ENCODE measurements around the gene OR8D2. TPM values are rescaled to one million over a fixed set of nuclear protein-coding genes. Genes with fewer than 3 reads are reported as not detected.
"Not testable (repeated sequence)": the region's sequence is repeated elsewhere in the genome, so short reads cannot be mapped to it uniquely, and the experiment has no call there.

The OR8D2 gene
- total and polyA plus RNA-seq, 4 donors = not detected

GRCh38 chr11:124297921-124298320 is 22.1 kb downstream of the OR8D2 start:
- no peak for DNase-seq (ENCODE audit: low read depth in 4 of 6, low spot score in 6 of 6)
- WGBS (ENCODE audit: insufficient coverage) = 83% methylated on average over 1 of the region's 4 CpGs
- H3K27ac ChIP-seq (ENCODE audit: low read depth, low read length) = no peak overlapping the region
- H3K36me3 ChIP-seq (ENCODE audit: control insufficient read depth, insufficient read depth, low read length) = no peaks in the 10 kb centered on the region
- no peaks in the 10 kb centered on the region for H3K9me3 ChIP-seq (ENCODE audit: control insufficient read depth, insufficient read depth, low read length)
- H3K4me1 ChIP-seq (ENCODE audit: control insufficient read depth, insufficient read depth, low read length) = no peaks in the 10 kb centered on the region
- H3K4me3 ChIP-seq (ENCODE audit: low read depth, low read length) = no peak overlapping the region
- H3K27me3 ChIP-seq (ENCODE audit: control insufficient read depth, insufficient read depth, low read length) = no peaks in the 10 kb centered on the region

- no peak for DNase-seq (ENCODE audit: low read depth in 4 of 6, low spot score in 6 of 6)
- Histone ChIP-seq H3K27me3 (ENCODE audit: control insufficient read depth, insufficient read depth, low read length) (no peaks in the 10 kb centered on the region), H3K4me1 (ENCODE audit: control insufficient read depth, insufficient read depth, low read length) (no peaks in the 10 kb centered on the region), H3K27ac (ENCODE audit: low read depth, low read length) (no peak overlapping the region), H3K4me3 (ENCODE audit: low read depth, low read length) (no peak overlapping the region), H3K36me3 (ENCODE audit: control insufficient read depth, insufficient read depth, low read length) (no peaks in the 10 kb centered on the region), H3K9me3 (ENCODE audit: control insufficient read depth, insufficient read depth, low read length) (no peaks in the 10 kb centered on the region)
Measured at GRCh38 chr11:124296016-124296415, 24.0 kb downstream of the OR8D2 start.

GRCh38 chr11:124294687-124295086 is 25.3 kb downstream of the OR8D2 start:
- Histone ChIP-seq H3K4me1 (ENCODE audit: control insufficient read depth, insufficient read depth, low read length) (no peaks in the 10 kb centered on the region), H3K27me3 (ENCODE audit: control insufficient read depth, insufficient read depth, low read length) (no peaks in the 10 kb centered on the region), H3K36me3 (ENCODE audit: control insufficient read depth, insufficient read depth, low read length) (no peaks in the 10 kb centered on the region), H3K9me3 (ENCODE audit: control insufficient read depth, insufficient read depth, low read length) (peaks cover 2% of the 10 kb centered on the region), H3K4me3 (ENCODE audit: low read depth, low read length) (no peak overlapping the region), H3K27ac (ENCODE audit: low read depth, low read length) (no peak overlapping the region)
- no peak for DNase-seq (ENCODE audit: low read depth in 4 of 6, low spot score in 6 of 6)
- no CpG with 5 or more reads among the region's 1 CpG for WGBS (ENCODE audit: insufficient coverage)

GRCh38 chr11:124285610-124286344 is 34.2 kb downstream of the OR8D2 start:
- Histone ChIP-seq H3K36me3 (ENCODE audit: control insufficient read depth, insufficient read depth, low read length) (no peaks in the 10 kb centered on the region), H3K27me3 (ENCODE audit: control insufficient read depth, insufficient read depth, low read length) (no peaks in the 10 kb centered on the region), H3K9me3 (ENCODE audit: control insufficient read depth, insufficient read depth, low read length) (peaks cover 1% of the 10 kb centered on the region), H3K4me1 (ENCODE audit: control insufficient read depth, insufficient read depth, low read length) (no peaks in the 10 kb centered on the region), H3K27ac (ENCODE audit: low read depth, low read length) (no peak overlapping the region), H3K4me3 (ENCODE audit: low read depth, low read length) (no peak overlapping the region)
- WGBS (ENCODE audit: insufficient coverage) = no CpG with 5 or more reads among the region's 3 CpGs
- DNase-seq (ENCODE audit: low read depth in 4 of 6, low spot score in 6 of 6) = peak in 1 of 6 donors; percentile 79

- H3K36me3 ChIP-seq (ENCODE audit: control insufficient read depth, insufficient read depth, low read length) = no peaks in the 10 kb centered on the region
- no peak overlapping the region for H3K4me3 ChIP-seq (ENCODE audit: low read depth, low read length)
- no peaks in the 10 kb centered on the region for H3K27me3 ChIP-seq (ENCODE audit: control insufficient read depth, insufficient read depth, low read length)
- no peak for DNase-seq (ENCODE audit: low read depth in 4 of 6, low spot score in 6 of 6)
- H3K9me3 ChIP-seq (ENCODE audit: control insufficient read depth, insufficient read depth, low read length) = no peaks in the 10 kb centered on the region
- H3K27ac ChIP-seq (ENCODE audit: low read depth, low read length) = no peak overlapping the region
- H3K4me1 ChIP-seq (ENCODE audit: control insufficient read depth, insufficient read depth, low read length) = no peaks in the 10 kb centered on the region
- WGBS (ENCODE audit: insufficient coverage) = no CpG with 5 or more reads among the region's 2 CpGs
Measured at GRCh38 chr11:124278261-124278660, 41.7 kb downstream of the OR8D2 start.

GRCh38 chr11:124277804-124278203 is 42.2 kb downstream of the OR8D2 start:
- H3K4me3 ChIP-seq (ENCODE audit: low read depth, low read length) = no peak overlapping the region
- H3K4me1 ChIP-seq (ENCODE audit: control insufficient read depth, insufficient read depth, low read length) = no peaks in the 10 kb centered on the region
- H3K9me3 ChIP-seq (ENCODE audit: control insufficient read depth, insufficient read depth, low read length) = no peaks in the 10 kb centered on the region
- no peaks in the 10 kb centered on the region for H3K36me3 ChIP-seq (ENCODE audit: control insufficient read depth, insufficient read depth, low read length)
- WGBS (ENCODE audit: insufficient coverage) = 80% methylated on average over 3 of the region's 3 CpGs
- no peak for DNase-seq (ENCODE audit: low read depth in 4 of 6, low spot score in 6 of 6)
- no peaks in the 10 kb centered on the region for H3K27me3 ChIP-seq (ENCODE audit: control insufficient read depth, insufficient read depth, low read length)
- no peak overlapping the region for H3K27ac ChIP-seq (ENCODE audit: low read depth, low read length)

GRCh38 chr11:124277207-124277606 is 42.8 kb downstream of the OR8D2 start:
- H3K4me1 ChIP-seq (ENCODE audit: control insufficient read depth, insufficient read depth, low read length) = no peaks in the 10 kb centered on the region
- no peaks in the 10 kb centered on the region for H3K27me3 ChIP-seq (ENCODE audit: control insufficient read depth, insufficient read depth, low read length)
- no peaks in the 10 kb centered on the region for H3K9me3 ChIP-seq (ENCODE audit: control insufficient read depth, insufficient read depth, low read length)
- no peak overlapping the region for H3K4me3 ChIP-seq (ENCODE audit: low read depth, low read length)
- no peak for DNase-seq (ENCODE audit: low read depth in 4 of 6, low spot score in 6 of 6)
- H3K27ac ChIP-seq (ENCODE audit: low read depth, low read length) = no peak overlapping the region
- WGBS (ENCODE audit: insufficient coverage) = 92% methylated on average over 3 of the region's 3 CpGs
- H3K36me3 ChIP-seq (ENCODE audit: control insufficient read depth, insufficient read depth, low read length) = no peaks in the 10 kb centered on the region

- Histone ChIP-seq H3K9me3 (ENCODE audit: control insufficient read depth, insufficient read depth, low read length) (no peaks in the 10 kb centered on the region), H3K4me1 (ENCODE audit: control insufficient read depth, insufficient read depth, low read length) (no peaks in the 10 kb centered on the region), H3K4me3 (ENCODE audit: low read depth, low read length) (no peak overlapping the region), H3K27ac (ENCODE audit: low read depth, low read length) (no peak overlapping the region), H3K36me3 (ENCODE audit: control insufficient read depth, insufficient read depth, low read length) (no peaks in the 10 kb centered on the region), H3K27me3 (ENCODE audit: control insufficient read depth, insufficient read depth, low read length) (no peaks in the 10 kb centered on the region)
- DNase-seq (ENCODE audit: low read depth in 4 of 6, low spot score in 6 of 6) = no peak
- no CpG with 5 or more reads among the region's 1 CpG for WGBS (ENCODE audit: insufficient coverage)
Measured at GRCh38 chr11:124276081-124276480, 43.9 kb downstream of the OR8D2 start.

GRCh38 chr11:124274000-124274399 is 46.0 kb downstream of the OR8D2 start:
- DNase-seq (ENCODE audit: low read depth in 4 of 6, low spot score in 6 of 6) = peak in 1 of 6 donors; percentile 14
- no peaks in the 10 kb centered on the region for H3K36me3 ChIP-seq (ENCODE audit: control insufficient read depth, insufficient read depth, low read length)
- no peaks in the 10 kb centered on the region for H3K4me1 ChIP-seq (ENCODE audit: control insufficient read depth, insufficient read depth, low read length)
- no peak overlapping the region for H3K4me3 ChIP-seq (ENCODE audit: low read depth, low read length)
- H3K27ac ChIP-seq (ENCODE audit: low read depth, low read length) = no peak overlapping the region
- H3K27me3 ChIP-seq (ENCODE audit: control insufficient read depth, insufficient read depth, low read length) = no peaks in the 10 kb centered on the region
- no peaks in the 10 kb centered on the region for H3K9me3 ChIP-seq (ENCODE audit: control insufficient read depth, insufficient read depth, low read length)
- no CpG with 5 or more reads among the region's 2 CpGs for WGBS (ENCODE audit: insufficient coverage)

GRCh38 chr11:124270886-124271285 is 49.1 kb downstream of the OR8D2 start:
- not testable (repeated sequence) for H3K4me1 ChIP-seq (ENCODE audit: control insufficient read depth, insufficient read depth, low read length); H3K4me3 ChIP-seq (ENCODE audit: low read depth, low read length); H3K27me3 ChIP-seq (ENCODE audit: control insufficient read depth, insufficient read depth, low read length); H3K9me3 ChIP-seq (ENCODE audit: control insufficient read depth, insufficient read depth, low read length); H3K27ac ChIP-seq (ENCODE audit: low read depth, low read length); DNase-seq (ENCODE audit: low read depth in 4 of 6, low spot score in 6 of 6); H3K36me3 ChIP-seq (ENCODE audit: control insufficient read depth, insufficient read depth, low read length)
- 83% methylated on average over 1 of the region's 7 CpGs for WGBS (ENCODE audit: insufficient coverage)
